GM21526 (cell line): ENCODE measurements around the gene VWA5B1.

Experiments
- ATAC-seq: cut with Tn5 transposase; IDR thresholded peaks from one replicate; pipeline ENCODE4 v1.9.1; 2021; ENCODE audit warnings: moderate library complexity; ENCODE audit not compliant: unreplicated experiment, low FRiP score

Gene VWA5B1

GRCh38 chr1:20381961-20382360 is 91.3 kb downstream of the VWA5B1 start:
- no peak for ATAC-seq

DNA sequence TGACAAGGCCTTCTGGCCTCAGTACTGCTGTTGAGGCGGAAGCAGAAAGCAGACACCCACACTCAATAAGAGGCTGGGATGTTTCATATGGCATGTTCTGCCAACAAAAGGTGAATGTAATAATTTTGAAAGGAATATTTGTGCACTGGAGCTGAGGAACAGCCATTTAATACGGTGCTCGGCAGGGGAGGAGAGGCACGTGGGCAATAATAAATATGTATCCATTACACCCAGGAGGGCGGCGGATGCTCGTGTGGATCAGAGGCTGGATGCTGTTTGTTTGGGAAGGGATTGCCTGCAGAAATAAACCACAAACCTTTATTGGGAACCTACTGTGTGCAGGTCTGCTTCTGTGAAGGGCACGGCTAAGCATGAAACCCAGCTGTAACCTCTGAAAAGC is 92.0 kb downstream of the VWA5B1 start:
- ATAC-seq = no peak

DNA sequence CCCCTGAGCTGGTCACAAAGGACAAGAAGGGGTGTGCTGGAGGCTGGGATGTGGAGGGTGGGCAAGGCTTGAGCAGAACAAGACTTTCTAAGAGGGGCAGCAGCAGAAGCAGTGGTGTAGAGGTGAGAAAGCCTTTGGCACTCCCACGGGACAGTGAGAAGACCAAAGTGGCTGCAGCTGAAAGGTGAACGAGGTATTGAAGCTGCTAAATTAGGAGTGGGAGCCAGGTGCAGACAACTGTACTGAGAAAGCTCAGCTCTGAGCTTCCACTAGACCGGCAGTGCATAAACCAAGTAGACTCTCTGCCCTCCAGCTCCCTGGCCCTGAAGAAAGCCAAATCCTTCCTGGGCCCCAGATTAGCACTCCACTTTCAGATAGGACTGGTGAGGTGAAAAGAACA is 93.0 kb downstream of the VWA5B1 start:
- no peak for ATAC-seq

GRCh38 chr1:20385630-20386029 is 95.0 kb downstream of the VWA5B1 start:
- no peak for ATAC-seq

DNA sequence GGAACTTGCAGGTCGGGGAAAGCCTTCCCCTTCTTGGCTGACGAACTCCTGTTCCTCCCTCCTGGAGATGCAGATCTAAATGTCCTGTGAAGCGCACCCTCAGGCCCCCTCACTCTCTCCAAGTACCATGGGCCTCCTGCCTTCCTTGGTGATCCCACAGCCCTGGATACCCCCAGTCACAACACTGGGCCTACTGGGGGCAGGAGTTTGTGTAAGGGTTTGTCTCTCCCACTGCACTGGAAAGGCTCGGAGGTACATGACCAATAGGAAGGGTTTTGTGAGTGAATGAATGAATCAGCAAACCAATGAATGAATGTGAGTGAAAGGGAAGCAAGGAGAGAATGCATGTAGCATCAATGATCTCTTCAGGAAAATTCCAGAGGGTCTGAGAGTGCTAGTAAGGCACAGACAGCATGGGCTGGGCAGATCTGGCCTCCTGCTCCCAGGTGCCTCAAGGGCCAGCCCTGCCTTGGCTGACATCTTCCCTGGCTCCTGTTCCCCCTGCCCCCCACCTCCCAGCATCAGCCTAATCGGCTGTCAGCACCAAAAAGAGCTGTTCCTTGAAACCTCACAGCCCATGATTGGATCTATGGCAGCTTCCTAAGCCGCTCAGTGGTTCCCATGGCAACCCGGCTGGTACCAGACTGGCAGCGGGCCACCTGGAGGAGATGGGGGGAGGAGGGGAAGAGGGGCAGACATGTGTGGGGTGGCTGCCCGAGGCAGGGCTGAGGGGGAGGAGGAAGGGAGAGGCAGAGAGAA is 95.8 kb downstream of the VWA5B1 start:
- ATAC-seq = no peak

DNA sequence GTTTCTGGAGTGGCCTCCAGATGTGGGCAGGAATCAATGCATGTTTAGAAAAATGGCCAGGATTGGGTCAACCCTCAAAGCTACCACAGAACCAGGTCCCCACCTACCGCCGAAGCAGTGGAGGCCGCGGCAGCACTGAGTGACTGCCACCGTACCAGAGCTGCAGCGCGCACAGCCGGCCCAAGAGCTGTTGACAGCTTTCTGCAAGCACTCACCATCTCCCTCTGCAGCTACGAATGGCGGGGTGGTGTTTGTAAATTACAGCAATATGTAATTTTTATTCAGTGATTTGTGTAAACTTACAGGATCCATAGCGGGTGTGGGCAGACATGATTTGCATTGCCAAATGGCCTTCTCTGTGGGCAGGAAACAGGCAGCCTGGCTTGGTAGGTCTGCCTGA is 98.9 kb downstream of the VWA5B1 start:
- ATAC-seq = no peak

DNA sequence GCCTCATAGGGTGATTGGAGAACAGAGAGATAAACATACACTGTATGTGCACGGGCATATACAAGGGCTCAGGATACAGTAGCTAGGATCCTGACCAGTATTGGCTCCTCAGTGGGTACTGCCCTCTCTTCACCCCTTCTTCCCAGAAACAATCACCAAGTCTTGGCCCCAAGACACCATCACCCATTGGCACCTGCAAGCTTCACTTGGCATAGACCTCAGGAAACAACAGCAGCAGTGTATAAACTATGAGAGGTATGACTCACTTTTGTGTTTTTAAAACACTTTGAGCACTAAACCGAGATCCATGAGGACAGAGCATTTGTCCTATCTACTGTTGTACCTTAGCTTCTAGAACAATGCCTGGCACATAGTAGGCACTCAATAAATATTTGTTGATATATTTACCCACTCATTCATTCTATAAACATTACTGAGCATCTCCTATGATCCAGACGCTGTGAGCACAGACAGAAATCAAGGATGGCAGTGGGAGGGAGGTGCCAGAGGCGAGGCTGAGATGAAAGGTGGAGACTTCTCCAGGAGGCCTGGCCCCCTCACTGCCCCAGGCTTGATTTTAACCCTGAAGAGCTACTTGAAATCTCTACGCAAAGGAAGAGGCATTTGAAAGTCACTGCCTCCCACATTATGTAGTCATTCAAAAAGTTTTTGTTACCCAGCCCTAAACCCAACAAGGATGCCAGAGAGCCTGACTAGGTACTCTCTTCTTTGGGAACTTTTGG is 100.1 kb downstream of the VWA5B1 start:
- no peak for ATAC-seq

DNA sequence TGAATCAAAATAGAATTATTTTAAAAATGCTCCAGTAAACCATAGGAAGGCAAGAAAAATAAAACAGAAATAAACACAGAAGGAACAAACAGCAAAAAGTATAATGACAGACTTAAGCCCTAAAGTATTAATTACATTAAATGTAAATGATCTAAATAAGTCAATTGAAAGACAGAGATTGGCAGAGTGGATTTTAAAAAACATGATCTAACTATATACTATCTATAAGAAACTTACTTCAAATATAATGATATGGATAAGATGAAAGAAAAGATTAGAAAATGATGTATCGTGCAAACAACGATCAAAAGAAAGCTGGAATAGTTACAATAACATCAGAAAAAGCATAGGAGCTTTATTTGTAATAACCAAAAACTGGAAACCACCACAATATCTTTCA is 104.6 kb downstream of the VWA5B1 start:
- ATAC-seq = no peak

DNA sequence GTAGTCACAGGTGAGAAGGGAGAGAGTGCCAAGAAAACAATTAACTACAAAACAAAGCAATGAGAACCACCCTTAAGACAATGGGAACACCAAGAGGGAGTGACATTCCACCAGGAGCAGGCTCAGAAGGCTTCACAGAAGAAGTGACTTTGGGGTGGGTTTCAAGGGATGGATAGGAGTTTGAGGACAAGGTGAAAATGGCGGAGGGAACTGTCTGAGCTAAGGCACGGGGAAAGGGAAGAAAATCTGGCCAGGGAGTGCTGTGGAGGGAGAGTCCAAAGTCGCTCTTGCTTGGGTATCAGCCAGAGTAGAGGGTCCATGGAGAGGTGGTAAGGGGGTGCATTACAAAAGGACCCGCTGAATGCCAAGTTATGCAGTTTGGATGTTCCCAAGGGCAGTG is 108.1 kb downstream of the VWA5B1 start:
- ATAC-seq = no peak

GRCh38 chr1:20399196-20399595 is 108.5 kb downstream of the VWA5B1 start:
- no peak for ATAC-seq

DNA sequence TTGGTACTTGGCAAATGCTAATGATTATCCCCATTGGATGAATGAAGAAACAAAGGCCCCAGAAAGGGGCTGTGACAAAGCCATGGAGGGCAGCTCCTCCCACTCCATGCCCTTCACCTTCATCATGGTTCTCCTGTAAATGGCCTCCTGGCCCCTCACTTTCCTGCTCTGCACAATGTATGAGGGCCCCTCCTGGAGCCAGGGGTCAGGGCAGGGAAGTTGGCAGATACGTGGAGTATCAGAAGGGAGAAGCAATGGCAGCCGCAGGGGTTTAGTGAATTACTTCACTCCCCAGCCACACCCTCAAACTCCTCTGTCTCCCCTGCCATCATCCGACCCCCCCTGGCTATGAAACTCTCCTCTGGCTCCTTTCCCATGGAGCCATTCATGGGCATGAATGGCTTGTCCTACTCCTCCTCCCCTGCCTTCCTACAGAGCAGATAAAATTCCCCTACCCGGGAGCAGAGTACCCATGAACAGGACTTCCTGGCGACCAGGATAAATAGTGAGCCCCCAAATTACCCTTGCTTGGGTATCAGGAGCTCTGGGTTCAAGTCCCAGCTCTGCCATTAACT is 109.0 kb downstream of the VWA5B1 start:
- no peak for ATAC-seq

DNA sequence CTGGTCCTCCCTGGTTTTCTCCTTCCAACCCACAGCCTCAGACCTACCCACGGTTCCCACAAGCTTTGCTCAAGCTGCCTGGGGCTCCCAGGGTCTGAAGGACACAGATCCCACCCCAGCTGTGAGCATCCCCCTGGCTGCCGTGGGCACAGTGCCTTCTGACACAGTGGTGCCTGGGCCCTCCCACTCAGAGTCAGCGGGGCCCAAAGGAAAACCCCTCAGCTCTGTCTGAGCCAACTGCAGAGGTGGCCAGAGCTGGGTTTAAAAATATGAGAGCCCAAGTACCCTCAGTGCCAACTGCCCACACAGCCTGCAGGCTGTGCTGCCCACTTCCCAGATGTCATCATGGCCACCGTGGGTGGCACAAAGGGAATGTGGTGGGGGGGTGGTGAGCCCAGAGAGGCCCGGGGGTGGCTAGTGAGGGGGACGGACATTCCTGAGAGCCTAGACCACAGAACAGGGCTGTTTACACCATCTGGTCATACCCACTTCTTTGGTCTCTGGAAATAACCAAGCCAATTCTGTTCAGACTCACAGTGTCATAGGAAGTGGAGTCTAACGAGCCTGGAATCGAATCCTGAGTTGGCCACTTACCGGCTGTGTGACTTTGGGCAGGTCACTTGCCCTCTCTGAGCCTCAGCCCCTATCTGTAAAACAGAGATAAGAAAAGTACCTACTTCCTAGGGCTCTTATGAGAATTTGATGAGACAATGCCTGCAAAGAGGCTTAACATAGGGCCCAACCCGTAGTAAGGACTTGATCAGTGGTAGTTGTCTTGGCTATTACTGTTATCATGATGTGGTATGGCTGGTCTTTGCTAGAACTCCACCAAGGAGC is 109.9 kb downstream of the VWA5B1 start:
- no peak for ATAC-seq

DNA sequence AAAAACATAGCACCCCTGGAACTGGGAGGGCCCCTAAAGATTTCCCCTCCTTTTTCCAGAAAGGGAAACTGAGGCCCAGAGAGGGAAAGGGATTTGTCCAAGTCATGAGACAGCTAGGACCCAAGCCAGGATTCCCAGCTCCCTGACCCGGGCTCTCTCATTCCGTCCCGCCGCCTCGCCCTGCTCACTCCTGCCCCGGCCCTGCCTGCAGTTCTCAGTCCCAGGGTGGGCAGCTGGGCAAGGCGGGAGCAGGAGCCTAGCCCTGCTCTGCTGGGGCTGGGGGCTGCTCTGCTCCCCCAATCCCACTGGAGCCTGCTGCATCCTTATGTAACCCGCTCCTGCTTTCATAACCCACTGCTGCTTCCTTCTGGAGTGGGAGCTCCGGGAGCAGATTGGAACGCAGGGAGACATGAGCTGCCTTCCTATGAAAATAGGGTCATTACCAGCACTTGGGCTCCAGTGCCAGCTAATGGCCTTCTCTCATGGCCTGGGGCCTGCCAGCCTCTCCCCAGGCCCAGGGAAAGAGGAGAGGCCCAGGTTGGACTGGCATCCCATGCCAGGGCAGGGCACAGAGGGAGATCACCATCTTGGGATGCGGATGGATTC is 110.8 kb downstream of the VWA5B1 start:
- no peak for ATAC-seq

- ATAC-seq = no peak
These were observed 112.1 kb downstream of the VWA5B1 start for GRCh38 chr1:20402585-20403422.

- no peak for ATAC-seq
These were observed 112.9 kb downstream of the VWA5B1 start for GRCh38 chr1:20403423-20404145.

- ATAC-seq = no peak
These were observed 113.8 kb downstream of the VWA5B1 start for GRCh38 chr1:20404466-20404865.
